GM19035 (cell line): ENCODE data around the gene BORA.
"Not testable (repeated sequence)": the region's sequence is repeated elsewhere in the genome, so short reads cannot be mapped to it uniquely, and the experiment has no call there.

Experiments
- ATAC-seq: cut with Tn5 transposase; IDR thresholded peaks from one replicate; pipeline ENCODE4 v1.9.1; 2021; ENCODE audit not compliant: unreplicated experiment

The BORA gene

DNA sequence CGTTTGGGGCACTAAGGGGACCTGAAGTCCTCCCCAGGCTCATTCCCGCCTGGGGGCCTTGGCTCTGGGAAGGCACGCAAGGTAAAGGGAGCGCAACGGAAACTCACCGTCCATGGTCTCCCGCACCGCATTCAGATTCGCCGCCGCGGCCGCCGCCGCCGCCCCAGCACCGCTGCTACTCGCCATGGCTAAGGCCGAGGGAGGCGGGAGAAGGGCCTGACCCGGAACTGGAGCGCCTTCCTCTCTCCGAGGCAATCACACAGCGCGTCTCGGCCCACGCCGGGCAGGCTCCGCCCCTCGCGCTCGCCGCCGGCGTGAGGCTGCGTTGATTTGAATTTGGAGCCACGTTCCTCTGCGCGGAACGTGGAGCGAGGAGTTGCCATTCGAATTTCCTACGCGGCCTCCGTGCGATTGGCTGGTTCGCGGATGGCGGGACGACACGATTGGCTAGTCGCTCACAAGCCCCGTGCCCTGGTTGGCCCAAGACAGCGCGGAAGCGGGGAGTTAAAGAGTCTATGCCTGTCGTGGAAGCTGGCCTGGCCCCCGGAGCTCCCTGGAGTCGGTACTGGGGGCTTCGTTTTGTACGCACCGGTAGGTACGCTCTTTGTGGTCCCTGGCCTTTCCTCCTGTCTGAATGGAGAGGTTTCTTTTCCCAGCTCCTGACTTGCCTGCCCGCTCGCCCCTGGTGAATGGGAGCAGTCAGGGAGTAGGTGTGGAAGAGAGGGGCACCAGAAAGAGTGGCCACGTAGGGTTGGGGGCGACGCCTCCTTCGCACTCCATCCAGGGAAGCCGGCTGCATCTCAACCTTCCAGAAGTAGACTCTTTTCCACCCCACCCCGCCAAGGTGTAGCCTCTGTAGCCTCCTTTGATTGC, at the start of gene BORA, which contains the start of gene MZT1:
Gene BORA (plus strand): TSS at position 507 of the 873 bp plus-strand sequence. CDS start 1,018 bp downstream, outside the sequence.
Gene MZT1 (minus strand): TSS at position 213 of the 873 bp plus-strand sequence. CDS start 27 bp downstream, at position 186.
- ATAC-seq: peak; percentile 94

DNA sequence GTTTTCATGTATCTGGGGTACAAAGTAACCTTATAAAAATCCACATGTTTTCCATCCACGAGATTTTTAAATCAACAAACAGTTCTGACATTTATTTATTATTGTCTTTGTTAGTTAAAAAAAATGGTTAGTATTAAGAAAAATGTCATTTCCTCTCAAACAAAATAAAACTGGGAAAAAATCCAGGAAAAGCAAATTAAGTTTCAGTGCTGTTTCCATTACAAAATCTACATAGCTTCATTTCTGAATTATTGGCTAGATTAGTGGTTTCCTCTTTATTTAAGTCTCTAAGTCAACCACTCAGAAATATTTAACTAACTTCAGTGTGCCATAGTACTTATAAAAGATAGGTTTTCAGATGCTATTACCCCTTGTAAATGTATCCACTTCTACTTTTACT, 49.4 kb upstream of the BORA start:
- no peak for ATAC-seq

DNA sequence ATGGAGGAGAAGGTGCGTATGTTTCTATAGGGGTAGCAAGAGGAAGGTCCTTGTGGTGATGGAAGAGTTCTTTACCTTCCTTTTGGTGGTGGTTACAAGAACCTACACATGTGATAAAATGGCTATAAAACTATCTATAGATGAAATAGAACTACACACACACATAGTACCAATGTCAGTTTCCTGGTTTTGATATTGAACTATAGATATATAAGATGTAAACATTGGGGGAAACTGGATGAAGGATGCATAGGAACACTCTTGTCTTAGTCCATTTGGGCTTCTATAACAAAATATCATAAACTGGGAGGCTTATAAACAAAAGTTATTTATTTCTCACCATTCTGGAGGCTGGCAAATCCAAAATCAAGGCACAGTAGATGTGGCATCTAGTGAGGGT, 47.4 kb upstream of the BORA start:
- ATAC-seq: no peak

DNA sequence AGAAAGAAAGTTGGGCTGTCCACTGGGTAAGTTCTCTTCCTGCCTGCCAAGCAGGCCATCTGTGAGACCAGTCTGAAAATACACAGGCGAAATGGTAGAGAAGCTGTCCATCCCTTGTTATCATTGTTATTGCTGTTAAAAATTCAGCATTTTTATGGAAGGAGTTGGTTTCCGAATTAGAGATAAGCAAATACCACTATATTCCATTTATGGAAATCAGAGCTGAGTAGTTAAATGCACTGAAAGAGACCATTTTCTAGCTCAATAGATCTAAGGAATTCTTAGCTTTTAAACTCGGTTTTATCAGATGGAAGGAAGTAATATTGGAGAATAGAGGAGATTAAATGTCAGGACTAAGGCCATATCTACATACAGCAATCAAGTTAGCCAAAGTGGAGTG, 41.0 kb upstream of the BORA start:
- no peak for ATAC-seq

DNA sequence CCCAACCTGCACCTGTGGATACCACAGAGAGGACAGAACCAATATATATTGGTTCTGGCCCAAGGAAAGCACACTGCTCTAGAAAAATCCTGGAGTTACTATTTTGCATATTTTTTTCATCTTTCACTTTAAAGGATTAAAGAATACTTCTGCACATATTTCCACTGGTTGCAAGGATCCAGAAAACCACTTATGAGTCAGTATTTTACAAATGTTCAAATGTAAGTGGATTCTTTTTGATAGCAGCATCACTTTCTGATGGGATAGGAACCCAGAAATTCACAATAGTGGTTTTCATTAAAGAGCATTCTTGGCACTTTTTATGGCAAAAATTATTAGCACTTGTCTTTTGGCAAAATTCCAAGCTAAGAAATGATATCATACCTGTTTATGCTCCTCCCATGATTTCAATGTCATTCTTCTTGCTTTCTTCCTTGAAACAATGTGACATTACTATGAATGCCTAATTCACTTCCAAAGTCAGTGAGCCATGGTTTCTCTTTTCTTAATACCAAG, 38.5 kb upstream of the BORA start:
- ATAC-seq: no peak

DNA sequence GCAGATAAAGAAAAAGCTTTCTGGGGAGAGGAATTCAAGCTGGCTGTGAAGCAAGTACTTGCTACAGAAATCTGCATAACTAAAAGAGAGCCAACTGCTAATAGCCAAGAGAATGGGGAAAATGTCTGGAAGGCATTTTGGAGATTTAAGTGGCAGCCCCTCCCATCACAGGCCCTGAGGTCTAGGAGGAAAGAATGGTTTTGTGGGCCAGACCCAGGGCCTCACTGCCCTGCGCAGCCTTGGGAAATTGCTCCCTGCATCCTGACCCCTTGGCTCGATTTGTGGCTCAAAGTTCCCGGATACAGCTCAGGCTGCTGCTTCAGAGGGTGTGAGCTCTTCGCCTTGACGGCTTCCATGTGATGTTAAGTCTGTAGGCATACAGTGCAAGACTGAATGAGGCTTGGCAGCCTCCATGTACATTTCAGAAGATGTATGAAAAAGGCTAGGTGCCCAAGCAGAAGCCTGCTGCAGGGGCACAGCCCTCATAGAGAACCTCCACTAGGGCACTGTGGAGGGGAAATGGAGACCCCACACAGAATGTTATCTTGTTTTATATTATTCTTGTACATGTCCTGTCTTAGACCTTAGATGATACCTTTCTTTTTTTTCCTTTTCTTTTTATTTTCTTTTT, 34.7 kb upstream of the BORA start:
- ATAC-seq: no peak

DNA sequence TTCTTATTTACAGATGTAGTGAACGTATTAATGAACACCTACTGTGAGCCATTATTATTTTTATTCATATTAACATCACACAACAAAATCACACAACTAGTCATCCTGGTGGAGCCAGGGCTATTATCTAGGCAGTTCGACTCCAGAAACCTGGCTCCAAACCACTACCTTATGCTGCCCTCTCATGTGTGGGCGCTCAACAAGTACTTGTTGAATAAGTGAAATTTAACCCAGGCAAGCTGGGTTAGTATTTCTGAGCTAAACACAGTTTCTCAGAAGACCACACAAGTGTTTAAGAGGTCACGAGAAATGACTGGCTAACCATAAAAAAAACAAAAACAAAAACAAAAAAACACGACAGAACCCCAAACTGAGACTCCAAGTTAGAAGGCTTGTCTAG, 33.9 kb upstream of the BORA start:
- no peak for ATAC-seq

DNA sequence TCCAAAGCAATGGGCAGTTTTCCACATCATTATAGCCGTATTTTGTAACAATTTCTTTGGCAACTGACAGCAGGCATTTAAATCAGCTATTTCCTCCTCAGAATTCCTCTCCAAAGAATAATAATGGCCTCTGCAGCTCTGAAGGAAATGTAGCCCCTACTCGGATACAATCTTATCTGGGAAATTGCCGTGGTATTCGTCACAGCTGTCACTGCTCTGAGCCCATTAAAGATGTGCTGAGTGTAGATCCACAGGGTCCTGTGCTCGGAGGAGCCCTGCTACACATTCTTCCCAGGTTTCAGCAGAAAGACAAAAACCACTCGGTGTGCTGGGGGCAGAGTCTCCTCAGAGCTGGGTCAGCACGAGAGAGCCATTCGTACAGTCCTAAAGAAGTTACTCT, 33.4 kb upstream of the BORA start:
- ATAC-seq: no peak

DNA sequence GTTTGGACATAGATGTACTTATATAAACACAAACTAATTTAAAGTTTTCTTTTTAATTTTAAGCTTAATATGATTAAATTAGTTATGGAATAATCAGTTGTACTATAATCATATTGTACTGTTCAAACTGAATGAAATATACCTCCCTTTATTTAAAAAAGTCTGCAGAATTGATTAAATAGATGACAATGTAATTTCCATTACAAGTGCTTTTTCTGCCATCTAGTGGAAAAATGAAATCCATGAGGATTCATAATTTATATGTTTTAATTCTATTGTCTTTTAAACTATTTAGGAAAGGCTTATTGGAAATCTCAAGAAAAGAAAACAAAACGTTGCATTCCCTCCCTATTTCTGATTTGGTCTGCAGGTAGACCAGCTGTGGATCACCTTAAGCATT, 31.1 kb upstream of the BORA start:
- no peak for ATAC-seq

DNA sequence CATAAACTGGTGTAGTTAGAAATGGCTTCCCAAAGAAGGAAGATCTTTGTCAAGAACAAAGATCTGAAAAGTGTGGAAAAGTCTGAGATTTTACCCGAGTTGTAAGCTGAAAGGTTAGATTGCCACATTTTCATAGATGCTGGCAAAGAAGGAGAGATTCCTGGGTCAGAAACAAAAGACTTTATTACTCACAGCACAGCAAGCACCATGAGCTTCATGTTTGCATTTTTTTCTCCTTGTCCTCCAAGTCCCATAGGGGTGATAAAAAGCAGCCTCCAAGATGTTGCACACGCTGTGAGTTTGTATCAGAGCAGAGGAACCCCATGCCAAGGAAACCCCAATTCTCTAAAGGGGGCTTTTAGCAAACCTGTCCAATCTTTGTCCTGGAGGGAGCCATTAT, 29.6 kb upstream of the BORA start:
- no peak for ATAC-seq

DNA sequence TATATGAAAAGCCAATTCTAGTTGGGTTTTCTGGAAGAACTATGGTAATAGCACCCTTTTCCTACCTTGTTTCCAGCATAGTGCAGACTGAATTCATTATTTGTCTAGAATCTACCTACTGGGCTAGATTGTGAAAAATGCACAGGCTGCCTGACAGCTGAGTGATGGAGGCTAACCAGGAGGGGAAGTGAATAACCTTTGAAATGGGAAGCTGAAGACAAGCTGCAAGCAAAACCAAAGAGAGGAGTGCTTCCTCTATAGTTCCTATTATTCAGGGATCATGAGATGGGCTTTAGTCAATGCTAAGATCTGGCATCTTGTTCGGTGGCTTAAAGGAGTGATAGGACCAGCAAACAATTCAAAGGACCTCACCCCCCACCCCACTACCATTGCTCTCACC, 27.2 kb upstream of the BORA start:
- no peak for ATAC-seq

DNA sequence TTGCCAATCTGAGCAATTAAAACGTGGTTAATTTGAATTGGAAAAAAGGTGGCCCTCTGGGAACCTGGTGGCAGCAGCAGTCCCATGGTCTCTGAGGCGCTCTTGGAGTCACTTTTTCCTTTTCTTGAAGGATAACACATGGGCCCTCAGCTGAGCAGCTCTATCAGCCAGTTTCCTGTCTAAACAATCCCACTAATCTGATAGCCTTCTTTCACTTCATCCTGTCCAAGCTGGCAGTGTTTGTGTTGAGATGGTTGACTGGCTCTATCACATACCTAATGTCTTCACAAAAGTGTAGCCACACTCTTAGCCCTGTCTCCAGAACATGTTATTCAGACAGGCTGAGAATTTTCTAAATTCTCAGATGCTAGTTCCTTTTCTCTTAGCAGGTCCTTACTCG, 10.9 kb upstream of the BORA start:
- ATAC-seq: no peak

DNA sequence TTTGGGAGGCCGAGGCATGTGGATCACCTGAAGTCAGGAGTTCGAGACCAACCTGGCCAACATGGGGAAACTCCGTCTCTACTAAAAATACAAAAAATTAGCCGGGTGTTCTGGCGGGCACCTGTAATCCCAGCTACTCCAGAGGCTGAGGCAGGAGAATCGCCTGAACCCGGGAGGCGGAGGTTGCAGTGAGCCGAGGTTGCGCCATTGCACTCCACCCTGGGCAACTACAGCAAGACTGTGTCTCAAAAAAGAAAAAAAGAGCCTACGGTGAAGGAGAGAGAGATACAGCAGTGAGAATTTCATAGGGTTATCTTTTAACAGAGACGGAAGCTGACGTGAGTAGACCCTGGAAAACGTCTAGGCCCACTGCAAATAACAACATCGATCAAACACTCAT, 1.5 kb upstream of the BORA start:
- not testable (repeated sequence) for ATAC-seq

DNA sequence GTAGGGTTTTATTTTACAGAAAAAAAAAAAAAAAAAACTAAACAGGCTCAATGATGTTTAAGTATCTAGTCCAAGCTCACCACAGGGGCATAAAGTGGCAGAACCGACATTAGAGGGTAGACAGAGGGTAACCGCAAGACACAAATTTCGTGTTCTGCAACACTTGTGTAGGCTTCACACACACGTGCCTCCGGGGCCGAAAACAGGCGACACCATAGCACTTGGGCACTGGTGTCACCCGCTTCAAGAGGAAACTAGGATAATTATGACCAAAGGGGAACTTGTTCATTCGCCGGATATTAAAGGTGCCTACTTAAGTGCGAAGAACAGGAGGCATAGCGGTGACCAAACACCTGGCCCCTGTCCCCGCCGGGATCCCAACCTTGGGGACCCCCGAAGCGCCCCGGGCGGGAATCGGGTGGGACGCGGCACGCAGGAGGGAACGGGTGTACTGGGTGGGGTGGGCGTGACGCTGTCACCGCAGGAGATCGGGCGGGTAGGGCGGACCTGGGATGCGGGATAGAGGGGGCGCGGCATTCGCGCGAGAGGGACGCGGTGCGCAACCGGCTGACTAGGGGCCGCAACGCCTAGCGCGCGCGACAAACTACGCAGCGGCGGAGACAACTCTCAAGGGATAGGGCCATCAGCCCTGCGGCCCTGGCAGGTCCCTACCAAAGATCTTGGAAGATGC, 852 bp upstream of the BORA start:
- peak; percentile 36 for ATAC-seq

DNA sequence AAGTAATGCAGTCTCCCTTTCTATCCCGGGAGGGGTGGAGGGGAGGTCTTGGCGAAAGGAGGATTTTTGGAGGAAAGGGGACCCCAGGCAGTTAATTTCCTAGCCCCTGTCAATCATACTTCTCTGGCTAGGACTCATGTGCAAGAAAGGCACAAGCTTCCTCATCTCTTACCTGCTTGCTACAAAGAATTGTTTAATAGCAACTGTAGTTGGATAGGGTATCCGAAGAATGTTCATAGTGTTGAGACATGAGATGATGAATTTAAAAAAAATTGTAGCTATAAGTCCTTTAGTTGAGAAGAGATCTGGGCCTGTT, 525 bp downstream of the BORA start:
- no peak for ATAC-seq

DNA sequence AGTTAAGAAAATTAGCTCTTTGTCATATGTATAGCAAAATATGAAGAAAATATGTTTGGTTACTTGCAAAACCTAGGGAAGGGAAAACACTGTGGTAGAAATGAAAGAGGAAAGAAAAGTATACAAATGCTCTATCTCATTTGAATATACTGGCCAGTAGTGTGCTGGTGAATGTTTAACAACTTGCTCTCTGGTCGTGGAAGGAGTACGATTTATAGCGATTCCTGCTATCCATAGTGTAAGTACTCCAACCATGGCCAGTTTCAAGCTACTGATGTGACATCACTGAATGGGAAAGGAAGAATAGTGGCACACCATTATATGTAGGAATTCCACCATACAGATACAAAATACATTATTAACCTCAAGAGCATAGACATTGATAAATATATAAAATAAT, 9.3 kb downstream of the BORA start:
- no peak for ATAC-seq

DNA sequence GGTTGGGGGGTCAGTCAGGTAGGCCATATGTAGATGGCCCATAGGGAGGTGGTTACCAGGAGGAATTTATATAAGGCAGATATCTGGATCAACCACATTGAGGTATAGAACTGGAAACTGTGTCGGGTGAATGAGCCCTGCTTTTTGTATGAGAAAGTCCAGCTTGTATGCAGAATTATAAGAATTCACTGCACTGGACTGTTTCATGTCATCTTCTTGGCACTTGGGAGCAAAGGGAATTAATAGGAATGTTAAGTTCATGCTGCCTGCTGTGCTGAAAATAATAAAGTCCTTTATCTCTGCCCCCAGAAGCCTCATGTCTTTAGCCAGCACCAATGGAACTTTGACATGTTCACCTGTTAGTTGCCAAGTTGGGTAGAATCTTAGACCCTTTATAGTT, 12.3 kb downstream of the BORA start:
- ATAC-seq: no peak

DNA sequence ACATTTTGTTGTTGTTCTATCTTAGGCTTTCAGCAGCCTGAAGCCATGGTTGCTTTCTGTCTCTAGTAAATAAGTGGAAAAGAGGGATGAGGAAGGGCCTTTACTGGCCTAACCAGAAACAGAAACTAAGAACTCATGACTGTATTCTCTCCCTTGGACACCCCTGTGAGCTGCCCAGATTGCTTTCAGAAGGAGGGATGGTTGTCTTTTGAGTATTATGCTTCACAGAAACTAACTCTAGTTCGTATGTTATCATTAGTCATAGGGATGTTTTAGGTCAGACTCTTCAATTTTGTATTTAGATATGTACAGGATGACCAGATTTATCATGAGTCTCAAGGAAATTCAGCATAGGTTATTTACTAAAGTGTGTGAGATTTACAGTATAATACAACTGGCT, 17.5 kb downstream of the BORA start:
- ATAC-seq: no peak

DNA sequence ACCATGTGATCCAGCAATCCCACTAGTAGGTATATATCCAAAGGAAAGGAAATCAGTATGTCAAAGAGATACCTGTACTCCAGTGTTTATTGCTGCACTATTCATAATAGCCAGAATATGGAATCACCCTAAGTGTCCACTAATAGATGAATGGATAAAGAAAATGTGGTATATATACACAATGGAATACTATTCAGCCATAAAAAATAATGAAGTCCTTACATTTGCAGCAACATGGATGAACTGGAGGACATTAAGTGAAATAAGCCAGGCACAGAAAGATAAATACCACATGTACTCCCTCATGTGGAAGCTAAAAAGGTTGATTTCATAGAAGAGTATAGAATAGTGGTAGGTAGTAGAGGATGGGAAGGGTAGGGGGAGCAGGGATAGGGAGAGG, 23.5 kb downstream of the BORA start:
- no peak for ATAC-seq

DNA sequence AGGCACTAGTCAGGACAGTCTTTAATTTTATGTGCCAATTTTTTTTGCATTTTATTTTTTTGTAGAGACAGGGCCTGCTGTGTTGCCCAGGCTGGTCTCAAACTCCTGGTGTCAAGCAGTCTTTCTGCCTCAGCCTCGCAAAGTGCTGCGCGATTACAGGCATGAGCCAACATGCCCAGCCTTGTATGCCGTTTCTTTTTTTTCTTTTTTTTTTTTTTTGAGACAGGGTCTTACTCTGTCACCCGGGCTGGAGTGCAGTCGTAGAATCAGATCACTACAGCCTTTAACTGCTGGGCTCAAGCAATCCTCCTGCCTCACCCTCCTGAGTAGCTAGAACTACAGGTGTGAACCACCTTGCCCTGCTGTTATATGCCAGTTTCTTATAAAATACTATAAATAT, 26.4 kb downstream of the BORA start:
- ATAC-seq: no peak

DNA sequence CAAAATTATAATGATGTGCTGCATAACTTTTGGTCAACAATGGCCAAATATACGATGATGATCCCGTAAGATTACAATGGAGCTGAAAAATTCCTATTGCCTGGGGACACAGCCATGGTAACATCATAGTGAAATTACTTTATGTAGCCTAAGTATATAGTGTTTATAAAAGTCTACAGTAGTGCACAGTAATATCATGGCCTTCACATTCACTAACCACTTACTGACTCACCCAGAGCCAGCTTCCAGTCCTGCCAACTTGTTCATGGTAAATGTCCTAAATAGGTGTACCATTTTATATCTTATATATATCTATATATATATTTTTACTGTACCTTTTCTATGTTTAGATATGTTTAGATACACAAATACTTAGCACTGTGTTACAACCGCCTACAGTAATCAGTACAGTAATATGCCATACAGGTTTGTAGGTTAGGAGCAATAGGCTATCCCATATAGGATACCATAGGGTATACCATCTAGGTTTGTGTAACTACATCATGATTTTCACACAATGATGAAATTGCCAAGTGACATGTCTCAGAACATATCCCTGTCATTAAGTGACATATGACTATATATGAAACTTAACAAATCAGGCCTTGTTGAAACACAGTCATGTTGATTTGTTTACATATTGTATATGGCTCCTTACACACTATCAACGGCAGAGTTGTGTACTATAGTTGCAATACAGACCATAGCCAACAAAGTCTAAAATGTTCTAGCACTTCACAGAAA, 30.2 kb downstream of the BORA start:
- ATAC-seq: no peak
